ENCODE measurements around the gene ZMYM5. TPM values are rescaled to one million over a fixed set of nuclear protein-coding genes. Genes with fewer than 3 reads are reported as not detected.

ZMYM5 gene
- total and polyA plus RNA-seq, 7 donors, result 6.2 to 24.5 (median 14.7) TPM

Other genes starting within 250 kb of the ZMYM5 start
- 10 to 100 TPM; 37.4 to 47.6 (median 41.1) TPM for gene MPHOSPH8, start 230.0 kb downstream of the ZMYM5 start, total RNA-seq
- 10 to 100 TPM; 17.4 to 27.4 (median 17.6) TPM for gene MPHOSPH8, start 230.0 kb downstream of the ZMYM5 start, polyA plus RNA-seq
- gene PSPC1, start 80.7 kb downstream of the ZMYM5 start, total RNA-seq, result 10 to 100 TPM; 48.2 to 85.3 (median 58.6) TPM
- 10 to 100 TPM; 15.3 to 28.3 (median 25.8) TPM for gene PSPC1, start 80.7 kb downstream of the ZMYM5 start, polyA plus RNA-seq
- gene ZMYM2, start 95.1 kb upstream of the ZMYM5 start, total RNA-seq, result 10 to 100 TPM; 64.6 to 70.3 (median 66.0) TPM
- gene ZMYM2, start 95.1 kb upstream of the ZMYM5 start, polyA plus RNA-seq, result 10 to 100 TPM; 10.4 to 18.8 (median 11.4) TPM

All from sigmoid colon (tissue), 7 donors.